ENCODE results near the gene ELFN2.
A peak's percentile ranks its signal among the peaks of the same experiment; 100 is the strongest.

The ELFN2 gene

DNA sequence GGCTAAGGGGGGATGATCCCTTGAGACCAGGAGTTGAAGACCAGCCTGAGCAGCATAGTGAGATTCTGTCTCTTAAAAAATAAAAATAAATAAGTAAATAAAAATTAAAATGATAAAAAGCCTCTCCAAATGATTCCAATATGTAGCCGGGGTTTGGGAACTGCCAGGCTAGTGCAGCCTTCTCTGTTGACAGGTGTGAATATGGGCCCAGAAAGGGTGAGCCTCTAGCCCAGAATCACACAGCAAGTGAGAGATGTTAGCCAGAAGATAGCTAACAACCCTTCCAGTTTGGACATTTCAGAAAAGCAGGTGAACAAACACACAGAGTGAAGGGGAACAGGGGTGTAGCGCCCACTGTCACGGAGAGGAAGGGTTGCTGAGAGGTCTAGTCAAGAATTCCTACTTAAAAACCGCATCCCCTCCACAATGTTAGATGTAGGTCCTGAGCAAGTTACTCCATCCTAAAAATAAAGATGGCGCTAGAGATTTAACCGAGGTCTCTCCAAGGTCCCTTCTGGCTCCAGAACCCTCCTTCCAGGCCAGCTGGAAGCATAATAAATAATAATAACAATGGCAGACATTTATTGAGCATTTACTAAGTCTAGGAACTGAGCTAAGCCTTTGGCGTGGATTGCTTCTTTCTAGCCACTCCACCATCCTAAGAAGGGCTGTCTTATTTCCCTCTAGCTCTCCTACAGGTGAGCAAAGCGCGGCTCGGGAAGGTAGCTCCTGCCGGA is 93.4 kb downstream of the ELFN2 start:
- H3K4me3 ChIP-seq (ENCODE audit: low read depth, low read length): no peak overlapping the region
- no peaks in the 10 kb centered on the region for H3K9me3 ChIP-seq (ENCODE audit: control insufficient read depth, insufficient read depth, low read depth, low read length)
- ChIA-PET CTCF (interaction anchor here (0.6 to 5.6 kb wide), 5 partner anchors 17 to 337 kb away, joined by 3 to 57 read pairs (median 11); no protein-coding TSS in a partner anchor), POLR2A (interaction anchor here (0.7 kb wide), 1 partner anchor 262 kb away, joined by 3 read pairs; no protein-coding TSS in a partner anchor)
- H3K36me3 ChIP-seq (ENCODE audit: control insufficient read depth in 2 of 2, insufficient read depth in 1 of 2, low read length in 2 of 2): no peaks in the 10 kb centered on the region
- TF ChIP-seq ZNF132 (tag by site-specific recombination; IDR thresholded peaks at IDR 0.05; ENCODE audit: borderline replicate concordance): no peak
- peak; percentile 88 for TF ChIP-seq ZNF664 (tag by site-specific recombination; IDR thresholded peaks at IDR 0.05)
- TF ChIP-seq ZNF621 (tag by site-specific recombination; IDR thresholded peaks at IDR 0.05): no peak
- no peak for TF ChIP-seq ZNF175 (tag by site-specific recombination; IDR thresholded peaks at IDR 0.05)
- TF ChIP-seq ZNF510 (tag by site-specific recombination; IDR thresholded peaks at IDR 0.05; ENCODE audit: insufficient replicate concordance): no peak
- TF ChIP-seq ZBTB6 (tag by site-specific recombination; IDR thresholded peaks at IDR 0.05): 0 out of 2 replicates have a peak, but pooled peaks have one; percentile 37
- TF ChIP-seq MZF1 (tag by site-specific recombination; IDR thresholded peaks at IDR 0.05; ENCODE audit: borderline replicate concordance): no peak
- TF ChIP-seq, protein P1, sequence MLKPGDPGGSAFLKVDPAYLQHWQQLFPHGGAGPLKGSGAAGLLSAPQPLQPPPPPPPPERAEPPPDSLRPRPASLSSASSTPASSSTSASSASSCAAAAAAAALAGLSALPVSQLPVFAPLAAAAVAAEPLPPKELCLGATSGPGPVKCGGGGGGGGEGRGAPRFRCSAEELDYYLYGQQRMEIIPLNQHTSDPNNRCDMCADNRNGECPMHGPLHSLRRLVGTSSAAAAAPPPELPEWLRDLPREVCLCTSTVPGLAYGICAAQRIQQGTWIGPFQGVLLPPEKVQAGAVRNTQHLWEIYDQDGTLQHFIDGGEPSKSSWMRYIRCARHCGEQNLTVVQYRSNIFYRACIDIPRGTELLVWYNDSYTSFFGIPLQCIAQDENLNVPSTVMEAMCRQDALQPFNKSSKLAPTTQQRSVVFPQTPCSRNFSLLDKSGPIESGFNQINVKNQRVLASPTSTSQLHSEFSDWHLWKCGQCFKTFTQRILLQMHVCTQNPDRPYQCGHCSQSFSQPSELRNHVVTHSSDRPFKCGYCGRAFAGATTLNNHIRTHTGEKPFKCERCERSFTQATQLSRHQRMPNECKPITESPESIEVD (tag by site-specific recombination; IDR thresholded peaks at IDR 0.05): no peak
- TF ChIP-seq ZNF626 (tag by site-specific recombination; IDR thresholded peaks at IDR 0.05): no peak
- TF ChIP-seq ZNF274 (IDR thresholded peaks at IDR 0.05; ENCODE audit: low read length): no peak
- no peak for TF ChIP-seq ZNF274 (tag by site-specific recombination; IDR thresholded peaks at IDR 0.05; ENCODE audit: borderline replicate concordance)
- TF ChIP-seq ZNF768 (tag by site-specific recombination; IDR thresholded peaks at IDR 0.05): peak; percentile 77; the same call in 1 of the 2 replicates
- no peak overlapping the region for H3K27ac ChIP-seq (ENCODE audit: extremely low read depth, low read depth, low read length)
- 0 out of 2 replicates have a peak, but pooled peaks cover 3% of the 10 kb centered on the region for H3K4me1 ChIP-seq (ENCODE audit: control insufficient read depth, insufficient read depth, low read length)

- ChIA-PET CTCF (interaction anchor here (0.9 to 5.6 kb wide), 10 partner anchors 11 to 140 kb away, joined by 3 to 57 read pairs (median 6); no protein-coding TSS in a partner anchor), POLR2A (no interaction called here)
- Histone ChIP-seq H3K36me3 (ENCODE audit: control insufficient read depth in 2 of 2, insufficient read depth in 1 of 2, low read length in 2 of 2) (no peaks in the 10 kb centered on the region), H3K9me3 (ENCODE audit: control insufficient read depth, insufficient read depth, low read depth, low read length) (no peaks in the 10 kb centered on the region), H3K4me3 (ENCODE audit: low read depth, low read length) (no peak overlapping the region), H3K27ac (ENCODE audit: extremely low read depth, low read depth, low read length) (no peak overlapping the region), H3K4me1 (ENCODE audit: control insufficient read depth, insufficient read depth, low read length) (0 out of 2 replicates have a peak, but pooled peaks cover 3% of the 10 kb centered on the region)
- TF ChIP-seq ZNF398 (tag by site-specific recombination; IDR thresholded peaks at IDR 0.05): no peak
- TF ChIP-seq ZNF48 (tag by site-specific recombination; IDR thresholded peaks at IDR 0.05): no peak
- no peak for TF ChIP-seq TRIM28 (IDR thresholded peaks at IDR 0.05; ENCODE audit: borderline replicate concordance, low read length)
- TF ChIP-seq ZNF777 (tag by site-specific recombination; IDR thresholded peaks at IDR 0.05; ENCODE audit: borderline replicate concordance): no peak
- TF ChIP-seq ZNF350 (tag by site-specific recombination; IDR thresholded peaks at IDR 0.05): no peak
- TF ChIP-seq MYNN (tag by site-specific recombination; IDR thresholded peaks at IDR 0.05; ENCODE audit: borderline replicate concordance): no peak
- TF ChIP-seq ZIC2 (tag by site-specific recombination; IDR thresholded peaks at IDR 0.05): 0 out of 2 replicates have a peak, but pooled peaks have one; percentile 21
Measured at GRCh38 chr22:37331856-37332536, 95.3 kb downstream of the ELFN2 start.
